ENCODE measurements around the gene C1QTNF1.

C1QTNF1 gene

DNA sequence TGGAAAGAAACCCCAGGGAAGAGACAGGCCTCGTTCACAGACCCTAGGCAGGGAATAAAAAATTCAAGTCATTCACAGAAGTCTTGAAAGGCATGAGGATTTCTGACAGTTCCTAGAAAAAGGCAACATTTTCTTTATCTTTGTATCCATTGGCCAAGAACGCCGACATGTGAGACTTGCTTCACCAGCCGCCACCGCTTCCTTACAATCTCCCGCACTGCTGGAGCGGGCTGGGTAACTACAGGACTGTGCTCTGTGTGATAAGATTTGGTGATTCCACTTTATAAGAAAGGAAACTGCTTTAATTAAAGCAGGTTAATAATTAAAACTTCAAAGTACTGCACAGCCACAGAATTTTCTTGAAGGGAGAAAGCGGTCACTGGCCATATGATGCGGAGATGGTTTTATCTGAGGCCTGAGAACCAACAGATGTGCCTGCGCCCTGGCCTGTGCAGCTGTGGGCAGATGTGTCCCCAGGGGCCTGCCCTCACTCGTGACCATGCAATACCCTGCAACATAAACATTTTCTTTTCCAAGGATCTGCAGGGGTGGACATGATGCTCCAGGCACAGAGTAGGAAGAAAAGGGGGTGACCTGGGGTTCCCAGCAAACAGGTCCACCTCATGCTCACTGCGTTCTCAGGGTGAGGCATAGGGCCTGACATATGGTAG is 31.3 kb upstream of the C1QTNF1 start:
- no peak for DNase-seq (ENCODE audit: low read depth in 1 of 2, low spot score in 1 of 2)

GRCh38 chr17:78993241-78993956 is 30.6 kb upstream of the C1QTNF1 start:
- peak in 1 of 2 donors; percentile 33 for DNase-seq (ENCODE audit: low read depth in 1 of 2, low spot score in 1 of 2)

DNA sequence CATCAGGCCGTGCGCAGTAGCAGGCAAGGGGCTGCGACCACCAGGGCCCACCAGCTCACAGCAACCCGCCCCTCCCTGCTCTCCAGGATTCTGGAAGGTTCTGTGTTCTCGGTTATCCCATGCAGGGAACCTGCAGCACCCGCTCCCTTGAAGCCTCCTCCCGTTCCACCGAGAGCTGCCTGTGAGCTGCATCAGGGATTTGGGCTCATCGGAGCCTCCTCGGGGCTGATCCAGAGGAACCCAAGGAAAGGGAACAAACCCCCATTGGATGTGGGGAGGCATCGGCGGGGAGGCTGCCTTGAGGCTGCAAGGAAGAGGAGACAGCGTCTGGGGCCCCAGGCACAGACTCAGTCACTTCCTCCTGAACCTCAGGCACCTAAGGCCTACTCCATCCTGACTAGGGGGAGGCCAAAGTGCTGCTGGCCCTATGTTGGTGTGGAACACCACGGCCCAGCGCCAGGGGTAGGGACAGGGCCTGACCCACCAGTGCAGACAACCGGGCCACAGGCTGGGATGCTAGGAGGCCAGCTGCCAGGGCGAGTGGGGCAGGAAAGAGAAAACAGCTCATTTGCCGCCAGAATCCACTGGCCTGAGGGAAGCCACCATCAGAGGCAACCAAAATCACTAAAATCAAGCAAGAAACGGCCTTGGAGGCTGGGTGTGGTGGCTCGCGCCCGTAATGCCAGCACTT is 29.8 kb upstream of the C1QTNF1 start:
- DNase-seq (ENCODE audit: low read depth in 1 of 2, low spot score in 1 of 2): no peak

DNA sequence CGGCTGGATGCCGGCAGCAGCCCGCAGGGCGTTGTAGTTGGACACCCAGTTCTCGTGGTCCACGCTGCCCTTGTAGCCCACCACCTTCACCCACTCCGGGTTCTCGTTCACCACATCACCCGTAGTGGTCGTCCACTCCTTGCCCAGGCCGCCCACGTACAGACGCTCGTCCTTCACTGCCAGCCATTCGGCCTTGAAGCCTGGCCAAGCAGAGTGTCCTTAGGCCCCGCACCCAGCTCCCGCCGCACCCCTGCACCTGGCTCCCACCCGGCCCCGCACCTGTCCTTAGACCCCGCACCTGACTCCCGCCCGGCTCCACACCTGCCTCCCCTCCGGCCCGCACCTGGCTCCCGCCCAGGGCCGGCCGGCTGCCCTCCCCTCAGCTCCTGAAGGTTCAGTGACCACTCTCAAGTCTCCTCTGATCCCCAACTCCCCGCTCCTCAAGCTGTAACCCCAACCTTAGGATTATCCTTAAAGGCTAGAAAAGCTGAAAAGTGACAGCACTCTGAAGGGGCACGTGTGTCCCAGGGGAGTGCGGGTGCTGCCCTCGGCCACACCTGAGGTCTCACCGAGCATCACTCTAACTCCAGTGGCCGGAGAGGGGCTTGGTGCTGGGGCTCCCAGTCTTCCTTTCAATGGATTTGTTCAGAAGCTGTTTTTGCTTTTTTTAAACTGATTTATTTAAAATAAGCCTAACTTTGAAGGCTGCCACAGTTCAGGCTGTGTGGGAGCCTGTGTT is 28.8 kb upstream of the C1QTNF1 start:
- no peak for DNase-seq (ENCODE audit: low read depth in 1 of 2, low spot score in 1 of 2)

- no peak for DNase-seq (ENCODE audit: low read depth in 1 of 2, low spot score in 1 of 2)
Measured at GRCh38 chr17:78995761-78996451, 28.1 kb upstream of the C1QTNF1 start.

DNA sequence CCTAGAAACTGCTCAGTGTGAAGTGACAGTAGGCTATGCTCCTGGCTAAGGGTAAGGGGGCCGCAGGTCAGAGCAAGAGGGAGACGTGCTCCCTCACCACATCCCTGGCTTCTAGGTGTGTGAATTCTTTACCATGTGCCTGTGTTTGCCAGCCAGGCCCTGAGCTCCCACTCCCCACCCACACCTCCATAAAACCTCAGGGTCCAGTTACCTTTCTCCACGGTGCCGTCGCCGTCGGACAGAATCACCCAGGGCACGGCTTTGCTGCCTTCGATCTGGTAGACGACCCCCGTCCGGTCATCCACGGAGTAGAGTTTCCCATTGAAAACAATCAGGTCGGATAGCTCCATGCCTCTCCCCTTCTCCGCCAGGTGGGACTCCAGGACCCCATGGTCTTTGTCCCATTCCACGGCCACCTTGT is 27.2 kb upstream of the C1QTNF1 start:
- no peak for DNase-seq (ENCODE audit: low read depth in 1 of 2, low spot score in 1 of 2)

DNA sequence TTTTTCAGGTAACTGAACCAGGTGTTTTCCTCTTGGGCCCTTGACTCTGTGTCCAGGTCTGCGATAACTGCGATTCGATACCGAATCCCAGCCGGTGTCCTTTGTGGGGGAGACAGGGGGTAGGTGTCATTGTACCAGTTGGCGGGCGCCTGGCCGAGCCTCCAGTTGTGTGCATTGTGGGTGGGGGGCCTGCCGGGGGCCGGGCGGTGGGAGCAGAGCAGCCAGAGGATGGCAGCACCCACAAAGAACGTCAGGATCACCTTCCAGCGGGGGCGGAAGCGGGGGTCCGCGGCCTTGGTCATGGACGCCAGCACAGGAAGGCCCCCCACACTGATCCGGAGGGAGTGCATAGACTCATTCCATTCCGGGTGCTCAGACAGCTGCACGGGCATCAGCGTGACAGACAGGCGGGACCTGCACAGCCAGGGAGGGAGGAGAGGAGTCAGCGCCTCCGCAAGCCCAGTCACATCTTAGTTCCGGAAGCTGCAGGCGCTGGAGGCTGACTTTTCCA is 26.7 kb upstream of the C1QTNF1 start:
- DNase-seq (ENCODE audit: low read depth in 1 of 2, low spot score in 1 of 2): no peak

DNA sequence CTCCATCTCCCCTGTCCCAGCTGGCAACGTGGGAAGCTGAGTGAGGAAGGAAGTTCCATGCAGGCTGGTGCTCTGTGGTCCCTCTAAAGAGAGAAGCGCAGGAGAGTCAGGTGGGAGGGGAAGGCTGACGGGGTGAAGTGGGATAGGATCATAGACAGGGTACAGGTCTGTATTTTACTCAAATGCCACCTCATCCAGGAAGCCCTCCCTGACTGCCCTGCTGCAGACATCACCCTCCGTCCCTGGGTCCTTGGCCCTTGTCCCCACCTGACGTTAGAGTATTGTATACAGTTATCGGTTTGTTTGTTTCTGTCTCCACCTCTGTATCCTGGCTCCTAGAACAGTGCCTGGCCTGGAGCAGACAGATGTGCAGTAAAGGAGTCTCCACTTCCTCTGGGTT is 26.1 kb upstream of the C1QTNF1 start:
- DNase-seq (ENCODE audit: low read depth in 1 of 2, low spot score in 1 of 2): no peak

GRCh38 chr17:78998311-78999055 is 25.5 kb upstream of the C1QTNF1 start:
- no peak for DNase-seq (ENCODE audit: low read depth in 1 of 2, low spot score in 1 of 2)

GRCh38 chr17:78999056-78999768 is 24.8 kb upstream of the C1QTNF1 start:
- no peak for DNase-seq (ENCODE audit: low read depth in 1 of 2, low spot score in 1 of 2)

- no peak for DNase-seq (ENCODE audit: low read depth in 1 of 2, low spot score in 1 of 2)
Measured at GRCh38 chr17:78999947-79000395, 24.0 kb upstream of the C1QTNF1 start.

GRCh38 chr17:79000396-79001189 is 23.4 kb upstream of the C1QTNF1 start:
- no peak for DNase-seq (ENCODE audit: low read depth in 1 of 2, low spot score in 1 of 2)

GRCh38 chr17:79001190-79002020 is 22.6 kb upstream of the C1QTNF1 start:
- DNase-seq (ENCODE audit: low read depth in 1 of 2, low spot score in 1 of 2): no peak

DNA sequence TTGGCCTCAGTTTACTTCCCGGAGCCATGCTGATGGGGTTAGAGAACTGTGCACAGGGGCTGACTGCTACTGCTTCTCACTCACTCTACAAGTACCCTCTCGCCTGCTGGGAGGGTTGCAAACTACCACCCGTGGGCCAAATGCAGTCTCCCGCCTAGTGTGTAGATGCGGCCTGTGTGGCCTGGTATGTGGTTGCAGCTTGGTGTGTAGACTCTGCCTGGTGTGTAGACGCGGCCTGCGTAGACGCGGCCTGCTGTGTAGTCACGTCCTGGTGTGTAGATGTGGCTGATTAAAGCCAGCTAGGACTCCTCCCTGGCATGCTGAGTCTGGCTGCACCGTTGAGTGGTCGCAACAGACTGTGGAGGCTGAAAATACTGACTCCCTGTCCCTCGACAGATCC is 21.7 kb upstream of the C1QTNF1 start:
- no peak for DNase-seq (ENCODE audit: low read depth in 1 of 2, low spot score in 1 of 2)

- no peak for DNase-seq (ENCODE audit: low read depth in 1 of 2, low spot score in 1 of 2)
Measured at GRCh38 chr17:79002796-79003593, 21.0 kb upstream of the C1QTNF1 start.

- no peak for DNase-seq (ENCODE audit: low read depth in 1 of 2, low spot score in 1 of 2)
Measured at GRCh38 chr17:79003661-79004411, 20.1 kb upstream of the C1QTNF1 start.
